Measurements from ENCODE around the gene PLK5. TPM values are rescaled to one million over a fixed set of nuclear protein-coding genes. Genes with fewer than 3 reads are reported as not detected.

Gene PLK5
- polyA plus RNA-seq, 1 donor from 2014 or later, result 3.6 TPM

DNA sequence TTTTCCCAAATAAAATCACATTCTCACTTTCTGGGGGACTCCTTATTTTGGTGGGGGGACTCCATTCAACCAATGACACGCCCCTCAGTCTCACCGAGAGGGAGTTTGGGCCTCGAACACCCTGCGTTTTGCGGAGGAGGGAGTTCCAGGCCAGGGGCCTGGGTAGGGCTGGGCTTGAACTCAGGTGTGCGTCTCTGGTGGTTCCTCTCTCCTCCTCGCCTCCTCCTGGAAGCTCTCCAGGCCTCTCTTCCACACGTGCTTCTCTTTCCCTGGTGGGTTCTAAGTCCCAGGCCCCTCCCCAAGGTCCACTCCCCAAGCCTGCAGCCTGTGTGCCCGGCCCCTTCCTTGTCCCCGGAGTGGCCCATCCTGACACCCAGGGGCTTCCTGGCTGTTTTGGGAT, 29.5 kb downstream of the PLK5 start:
- H3K9me3 ChIP-seq (ENCODE audit: low read length), result no peaks in the 10 kb centered on the region
- TF ChIP-seq RAD21 (conservative IDR thresholded peaks at IDR 0.05) (no peak), TAF1 (IDR thresholded peaks at IDR 0.05; ENCODE audit: low read depth) (no peak), EZH2 (IDR thresholded peaks at IDR 0.05; ENCODE audit: borderline replicate concordance, insufficient read depth, low read length, poor library complexity, severe bottlenecking) (no peak), POLR2AphosphoS5 (IDR thresholded peaks at IDR 0.05) (no peak), SMC3 (conservative IDR thresholded peaks at IDR 0.05; ENCODE audit: poor library complexity) (no peak)
- TF ChIP-seq, protein P1, sequence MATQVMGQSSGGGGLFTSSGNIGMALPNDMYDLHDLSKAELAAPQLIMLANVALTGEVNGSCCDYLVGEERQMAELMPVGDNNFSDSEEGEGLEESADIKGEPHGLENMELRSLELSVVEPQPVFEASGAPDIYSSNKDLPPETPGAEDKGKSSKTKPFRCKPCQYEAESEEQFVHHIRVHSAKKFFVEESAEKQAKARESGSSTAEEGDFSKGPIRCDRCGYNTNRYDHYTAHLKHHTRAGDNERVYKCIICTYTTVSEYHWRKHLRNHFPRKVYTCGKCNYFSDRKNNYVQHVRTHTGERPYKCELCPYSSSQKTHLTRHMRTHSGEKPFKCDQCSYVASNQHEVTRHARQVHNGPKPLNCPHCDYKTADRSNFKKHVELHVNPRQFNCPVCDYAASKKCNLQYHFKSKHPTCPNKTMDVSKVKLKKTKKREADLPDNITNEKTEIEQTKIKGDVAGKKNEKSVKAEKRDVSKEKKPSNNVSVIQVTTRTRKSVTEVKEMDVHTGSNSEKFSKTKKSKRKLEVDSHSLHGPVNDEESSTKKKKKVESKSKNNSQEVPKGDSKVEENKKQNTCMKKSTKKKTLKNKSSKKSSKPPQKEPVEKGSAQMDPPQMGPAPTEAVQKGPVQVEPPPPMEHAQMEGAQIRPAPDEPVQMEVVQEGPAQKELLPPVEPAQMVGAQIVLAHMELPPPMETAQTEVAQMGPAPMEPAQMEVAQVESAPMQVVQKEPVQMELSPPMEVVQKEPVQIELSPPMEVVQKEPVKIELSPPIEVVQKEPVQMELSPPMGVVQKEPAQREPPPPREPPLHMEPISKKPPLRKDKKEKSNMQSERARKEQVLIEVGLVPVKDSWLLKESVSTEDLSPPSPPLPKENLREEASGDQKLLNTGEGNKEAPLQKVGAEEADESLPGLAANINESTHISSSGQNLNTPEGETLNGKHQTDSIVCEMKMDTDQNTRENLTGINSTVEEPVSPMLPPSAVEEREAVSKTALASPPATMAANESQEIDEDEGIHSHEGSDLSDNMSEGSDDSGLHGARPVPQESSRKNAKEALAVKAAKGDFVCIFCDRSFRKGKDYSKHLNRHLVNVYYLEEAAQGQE (IDR thresholded peaks at IDR 0.05; ENCODE audit: borderline replicate concordance), result no peak
- TF ChIP-seq, protein P2, sequence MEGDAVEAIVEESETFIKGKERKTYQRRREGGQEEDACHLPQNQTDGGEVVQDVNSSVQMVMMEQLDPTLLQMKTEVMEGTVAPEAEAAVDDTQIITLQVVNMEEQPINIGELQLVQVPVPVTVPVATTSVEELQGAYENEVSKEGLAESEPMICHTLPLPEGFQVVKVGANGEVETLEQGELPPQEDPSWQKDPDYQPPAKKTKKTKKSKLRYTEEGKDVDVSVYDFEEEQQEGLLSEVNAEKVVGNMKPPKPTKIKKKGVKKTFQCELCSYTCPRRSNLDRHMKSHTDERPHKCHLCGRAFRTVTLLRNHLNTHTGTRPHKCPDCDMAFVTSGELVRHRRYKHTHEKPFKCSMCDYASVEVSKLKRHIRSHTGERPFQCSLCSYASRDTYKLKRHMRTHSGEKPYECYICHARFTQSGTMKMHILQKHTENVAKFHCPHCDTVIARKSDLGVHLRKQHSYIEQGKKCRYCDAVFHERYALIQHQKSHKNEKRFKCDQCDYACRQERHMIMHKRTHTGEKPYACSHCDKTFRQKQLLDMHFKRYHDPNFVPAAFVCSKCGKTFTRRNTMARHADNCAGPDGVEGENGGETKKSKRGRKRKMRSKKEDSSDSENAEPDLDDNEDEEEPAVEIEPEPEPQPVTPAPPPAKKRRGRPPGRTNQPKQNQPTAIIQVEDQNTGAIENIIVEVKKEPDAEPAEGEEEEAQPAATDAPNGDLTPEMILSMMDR (IDR thresholded peaks at IDR 0.05; ENCODE audit: poor library complexity, severe bottlenecking), result no peak
- H3K4me3 ChIP-seq (ENCODE audit: low read length), result no peak overlapping the region
- H3K4me2 ChIP-seq (ENCODE audit: low read length), result no peak overlapping the region
- peaks cover 5% of the 10 kb centered on the region for H3K36me3 ChIP-seq (ENCODE audit: insufficient read depth, low read length)
- H3K9ac ChIP-seq (ENCODE audit: low read length), result no peak overlapping the region
- H2AFZ ChIP-seq (ENCODE audit: low read depth, low read length), result no peak overlapping the region
- no peaks in the 10 kb centered on the region for H3K27me3 ChIP-seq (ENCODE audit: insufficient read depth, low read depth, low read length)
- no peaks in the 10 kb centered on the region for H3K9me2 ChIP-seq (ENCODE audit: insufficient read depth, low read length)
- H3K79me2 ChIP-seq (replicated peaks; ENCODE audit: insufficient read depth, low read length), result peaks cover 4% of the 10 kb centered on the region
- no peaks in the 10 kb centered on the region for H3F3A ChIP-seq (ENCODE audit: insufficient read depth, low read length, poor library complexity, severe bottlenecking)
- peaks cover 3% of the 10 kb centered on the region for H4K20me1 ChIP-seq (ENCODE audit: insufficient read depth)
- no peak overlapping the region for H3K27ac ChIP-seq (ENCODE audit: low read length)

DNA sequence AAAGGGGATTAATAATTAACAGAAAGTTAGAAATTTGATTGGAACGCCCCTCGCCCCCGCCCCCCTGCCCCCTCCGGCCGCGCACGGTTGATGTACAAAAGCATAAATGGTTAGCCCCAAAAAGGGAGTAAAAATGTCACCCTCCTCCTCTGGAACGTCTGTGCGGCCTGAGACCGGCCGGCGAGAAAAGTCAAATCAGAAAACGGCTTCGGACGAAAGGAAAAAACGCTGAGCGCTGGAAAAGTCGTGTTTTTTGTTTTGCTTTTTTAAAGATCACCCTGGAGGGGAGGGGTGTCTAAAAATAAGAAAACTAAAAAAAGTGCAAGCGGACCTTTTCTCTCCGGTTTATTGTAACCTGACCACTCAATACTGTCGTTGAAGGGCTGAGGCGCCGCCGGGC, 31.1 kb downstream of the PLK5 start:
- Histone ChIP-seq H4K20me1 (ENCODE audit: insufficient read depth) (peaks cover 15% of the 10 kb centered on the region), H3K27ac (ENCODE audit: low read length) (no peak overlapping the region), H3K9ac (ENCODE audit: low read length) (no peak overlapping the region), H3K27me3 (ENCODE audit: insufficient read depth, low read depth, low read length) (no peaks in the 10 kb centered on the region), H3F3A (ENCODE audit: insufficient read depth, low read length, poor library complexity, severe bottlenecking) (no peaks in the 10 kb centered on the region), H3K9me3 (ENCODE audit: low read length) (no peaks in the 10 kb centered on the region), H3K4me2 (ENCODE audit: low read length) (no peak overlapping the region), H3K36me3 (ENCODE audit: insufficient read depth, low read length) (peaks cover 5% of the 10 kb centered on the region), H3K4me3 (ENCODE audit: low read length) (no peak overlapping the region), H3K79me2 (replicated peaks; ENCODE audit: insufficient read depth, low read length) (peaks cover 11% of the 10 kb centered on the region), H3K9me2 (ENCODE audit: insufficient read depth, low read length) (no peaks in the 10 kb centered on the region), H2AFZ (ENCODE audit: low read depth, low read length) (no peak overlapping the region)
- TF ChIP-seq EZH2 (IDR thresholded peaks at IDR 0.05; ENCODE audit: borderline replicate concordance, insufficient read depth, low read length, poor library complexity, severe bottlenecking) (no peak), SMC3 (conservative IDR thresholded peaks at IDR 0.05; ENCODE audit: poor library complexity) (no peak), MXI1 (conservative IDR thresholded peaks at IDR 0.05; ENCODE audit: poor library complexity, severe bottlenecking) (no peak), EP300 (conservative IDR thresholded peaks at IDR 0.05; ENCODE audit: poor library complexity, severe bottlenecking) (no peak)
- TF ChIP-seq, protein P1 (IDR thresholded peaks at IDR 0.05; ENCODE audit: borderline replicate concordance), result no peak
- TF ChIP-seq, protein P2 (IDR thresholded peaks at IDR 0.05; ENCODE audit: poor library complexity, severe bottlenecking), result no peak
